K562 (cell line): Measurements from ENCODE around the gene MED16. TPM values are rescaled to one million over a fixed set of nuclear protein-coding genes. Genes with fewer than 3 reads are reported as not detected.
A peak's percentile ranks its signal among the peaks of the same experiment; 100 is the strongest.

Experiments
- CBX5 ChIP-seq: IDR thresholded peaks from 2 replicates; pipeline ENCODE4 v1.6.1; 2014; ENCODE audit warnings: low read depth, borderline replicate concordance
- ESRRA ChIP-seq: fragments of 450-650 bp; IDR thresholded peaks from 2 replicates; pipeline ENCODE4 v1.6.1; 2014; ENCODE audit warnings: low read depth, mild to moderate bottlenecking, moderate library complexity, borderline replicate concordance
- FIP1L1 ChIP-seq: fragments of 200-400 bp; formaldehyde crosslinking; IDR thresholded peaks from 2 replicates; pipeline ENCODE4 v1.6.1; 2018; ENCODE audit warnings: mild to moderate bottlenecking, low read depth, low read length; ENCODE audit not compliant: poor library complexity, severe bottlenecking
- IFI16 ChIP-seq: fragments of 250-450 bp; sonication (Bioruptor Pico); IDR thresholded peaks from 2 replicates; pipeline ENCODE4 v2.1.2; 2022; ENCODE audit warnings: mild to moderate bottlenecking, inconsistent platforms
- ILK ChIP-seq: fragments of 450-650 bp; IDR thresholded peaks from 2 replicates; pipeline ENCODE4 v1.6.1; 2016; ENCODE audit warnings: missing genetic modification characterization, low read depth, mild to moderate bottlenecking, missing compliant biosample characterization, moderate library complexity, borderline replicate concordance
- KDM2B ChIP-seq: fragments of 250-450 bp; sonication (Bioruptor Pico); IDR thresholded peaks from 2 replicates; pipeline ENCODE4 v1.8.0; 2021; ENCODE audit warnings: mild to moderate bottlenecking, moderate library complexity
- MECOM ChIP-seq: fragments of 250-450 bp; sonication (Bioruptor Pico); IDR thresholded peaks from 2 replicates; pipeline ENCODE4 v1.8.0; 2022; ENCODE audit warnings: inconsistent platforms
- MEF2A ChIP-seq: IDR thresholded peaks from 2 replicates; pipeline ENCODE4 v1.6.1; 2011; ENCODE audit warnings: low read depth, mild to moderate bottlenecking, low read length, moderate library complexity; ENCODE audit not compliant: control insufficient read depth
- MEF2D ChIP-seq: conservative IDR thresholded peaks from 2 replicates; pipeline ENCODE4 v1.6.1; 2016; ENCODE audit warnings: low read depth, missing genetic modification characterization, missing compliant biosample characterization
- NUFIP1 ChIP-seq: fragments of 450-650 bp; IDR thresholded peaks from 2 replicates; pipeline ENCODE4 v1.6.1; 2018; ENCODE audit not compliant: partially characterized antibody
- SAFB ChIP-seq: fragments of 200-400 bp; formaldehyde crosslinking; IDR thresholded peaks from 2 replicates; pipeline ENCODE4 v1.6.1; 2017; ENCODE audit warnings: low read depth, low read length, borderline replicate concordance
- SAP30 ChIP-seq: fragments of 200-600 bp; sonication (generic); IDR thresholded peaks from 2 replicates; pipeline ENCODE4 v1.6.1; 2012; ENCODE audit warnings: borderline replicate concordance, low read depth, mild to moderate bottlenecking, moderate library complexity, low read length, control low read depth, inconsistent platforms; ENCODE audit not compliant: insufficient read depth, poor library complexity, severe bottlenecking
- SIN3B ChIP-seq: fragments of 450-650 bp; IDR thresholded peaks from 2 replicates; pipeline ENCODE4 v1.6.1; 2017; ENCODE audit warnings: low read depth, mild to moderate bottlenecking, moderate library complexity
- TAF1 ChIP-seq: IDR thresholded peaks from 2 replicates; pipeline ENCODE4 v1.6.1; 2011; ENCODE audit warnings: mild to moderate bottlenecking, low read length, moderate library complexity; ENCODE audit not compliant: insufficient read depth, control insufficient read depth, severe bottlenecking; ENCODE audit errors: extremely low read depth
- TAF15 ChIP-seq: fragments of 200-400 bp; formaldehyde crosslinking; IDR thresholded peaks from 2 replicates; pipeline ENCODE4 v1.6.1; 2017; ENCODE audit warnings: mild to moderate bottlenecking, low read depth, low read length, moderate library complexity
- TBP ChIP-seq: optimal IDR thresholded peaks from 2 replicates; pipeline ENCODE3; 2011; ENCODE audit warnings: low read depth, low read length, improper control_type of control experiment
- ZNF197 ChIP-seq: fragments of 200-800 bp; sonication (Bioruptor generic); IDR thresholded peaks from 2 replicates; pipeline ENCODE4 v1.6.1; 2016; ENCODE audit warnings: low read depth, missing genetic modification characterization, missing compliant biosample characterization
- ZNF436 ChIP-seq: fragments of 250-450, 450-650 bp; sonication (Bioruptor Pico); formaldehyde crosslinking; IDR thresholded peaks from 2 replicates; pipeline ENCODE4 v1.7.0; 2020; ENCODE audit warnings: mild to moderate bottlenecking
- ZNF644 ChIP-seq: fragments of 200-800 bp; sonication (Bioruptor generic); IDR thresholded peaks from 2 replicates; pipeline ENCODE4 v1.6.1; 2016; ENCODE audit warnings: low read depth, missing genetic modification characterization, missing compliant biosample characterization
- polyA plus RNA-seq, 8 experiments: library from polyadenylated mRNA; depleted of rRNA in 4 of 8; stranded (reverse) in 5 of 8; unstranded in 3 of 8; fragments of >200 nt; fragmentation: Nextera tagmentation in 2 of 8; fragmentation: Illumina TruSeq in 1 of 8; extraction: Ambion mirVana in 2 of 8; extraction: Trizol in 1 of 8; gene quantifications; 2 replicates each; pipeline versions ENCODE4 v1.2.1 to v1.2.3, GENCODE V29; 2011 to 2014; ENCODE audit warnings: inconsistent platforms in 1 of 8, missing spikeins in 1 of 8
- total RNA-seq, 7 experiments: library from RNA; depleted of rRNA in 6 of 7; stranded (reverse); fragments of >200 nt in 6 of 7; fragmentation: Illumina TruSeq in 2 of 7; extraction: Trizol in 2 of 7; gene quantifications; 2 replicates each; pipeline versions ENCODE4 v1.2.1 to v1.2.3, GENCODE V29; 2011 to 2021; ENCODE audit warnings: low replicate concordance in 1 of 7
- TF ChIP-seq, protein P1 (sequence below), 2 experiments: IDR thresholded peaks; 2 replicates each; pipeline ENCODE4 v1.6.1; 2012; ENCODE audit warnings: improper control_type of control experiment in 2 of 2, low read depth in 2 of 2, low read length in 2 of 2, borderline replicate concordance in 1 of 2
- TF ChIP-seq, protein P2 (sequence below): fragments of 450-650 bp; conservative IDR thresholded peaks from 2 replicates; pipeline ENCODE4 v1.6.1; 2016; ENCODE audit warnings: missing genetic modification characterization, low read depth, mild to moderate bottlenecking, control low read depth, missing compliant biosample characterization
- TF ChIP-seq, protein P3 (sequence below), 2 experiments: IDR thresholded peaks; 2 replicates each; pipeline ENCODE4 v1.6.1; 2011; ENCODE audit warnings: borderline replicate concordance in 1 of 2, control low read depth in 1 of 2, low read depth in 1 of 2, low read length in 1 of 2, mild to moderate bottlenecking in 1 of 2, mixed read lengths in 1 of 2, moderate library complexity in 1 of 2; ENCODE audit not compliant: insufficient read depth in 1 of 2, insufficient read length in 1 of 2, poor library complexity in 1 of 2, severe bottlenecking in 1 of 2; ENCODE audit errors: extremely low read depth in 1 of 2

MED16 gene
- total and polyA plus RNA-seq, 9 of the 15 experiments (the other 6 are each of a cell fraction or from before 2014, with no cell fraction given), result 0.89 to 59.9 (median 8.6) TPM

DNA sequence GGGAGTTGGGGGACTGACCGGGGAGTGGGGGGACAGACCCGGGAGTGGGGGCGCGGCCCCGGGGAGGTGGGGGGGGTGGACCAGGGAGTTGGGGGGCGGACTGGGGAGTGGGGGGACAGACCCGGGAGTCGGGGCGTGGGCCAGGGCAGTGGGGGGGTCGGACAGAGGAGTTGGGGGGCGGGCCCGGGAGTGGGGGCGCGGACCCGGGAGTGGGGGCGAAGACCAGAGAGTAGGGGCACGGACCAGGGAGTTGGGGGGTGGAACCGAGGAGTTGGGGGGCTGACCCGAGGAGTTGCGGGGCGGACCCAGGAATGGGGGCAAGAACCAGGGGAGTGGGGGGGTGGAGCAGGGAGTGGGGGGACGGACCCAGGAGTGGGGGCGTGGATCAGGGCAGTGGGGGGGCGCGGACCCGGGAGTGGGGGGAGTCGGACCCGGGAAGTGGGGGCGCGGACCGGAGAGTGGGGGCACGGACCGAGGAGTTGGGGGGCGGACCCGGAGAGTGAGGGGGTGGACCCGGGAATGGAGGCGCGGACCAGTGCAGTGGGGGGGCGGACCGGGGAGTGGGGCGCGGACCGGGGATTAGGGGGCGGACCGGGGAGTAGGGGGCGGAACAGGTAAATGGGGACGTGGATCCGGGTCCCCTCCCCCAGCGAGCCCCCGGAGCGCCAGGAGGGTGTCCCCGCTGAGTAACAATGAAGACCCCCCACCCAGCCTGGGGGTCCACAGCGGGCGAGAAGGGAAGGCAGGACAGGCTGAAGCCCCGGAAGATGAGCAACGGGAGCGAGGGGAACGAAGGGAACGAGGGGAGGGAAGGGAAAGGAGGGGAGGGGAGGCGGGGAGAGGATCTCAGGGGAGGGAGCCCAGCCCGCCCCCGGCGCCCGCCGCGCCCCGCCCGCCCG lies 19.4 kb upstream of the MED16 start (continued):
- TF ChIP-seq MEF2D (tag) (no peak), MEF2A (no peak), SAFB (no peak), ZNF197 (CRISPR knock-in tag) (no peak), TBP (peak; percentile 17), SAP30 (no peak), ESRRA (no peak), NUFIP1 (no peak), ZNF644 (no peak), FIP1L1 (no peak), KDM2B (CRISPR knock-in tag) (no peak), MECOM (CRISPR knock-in tag) (no peak), TAF1 (no peak), ILK (tag) (no peak), CBX5 (no peak), TAF15 (no peak), IFI16 (CRISPR knock-in tag) (no peak), ZNF436 (CRISPR knock-in tag) (no peak), SIN3B (no peak)
- TF ChIP-seq, protein P1, sequence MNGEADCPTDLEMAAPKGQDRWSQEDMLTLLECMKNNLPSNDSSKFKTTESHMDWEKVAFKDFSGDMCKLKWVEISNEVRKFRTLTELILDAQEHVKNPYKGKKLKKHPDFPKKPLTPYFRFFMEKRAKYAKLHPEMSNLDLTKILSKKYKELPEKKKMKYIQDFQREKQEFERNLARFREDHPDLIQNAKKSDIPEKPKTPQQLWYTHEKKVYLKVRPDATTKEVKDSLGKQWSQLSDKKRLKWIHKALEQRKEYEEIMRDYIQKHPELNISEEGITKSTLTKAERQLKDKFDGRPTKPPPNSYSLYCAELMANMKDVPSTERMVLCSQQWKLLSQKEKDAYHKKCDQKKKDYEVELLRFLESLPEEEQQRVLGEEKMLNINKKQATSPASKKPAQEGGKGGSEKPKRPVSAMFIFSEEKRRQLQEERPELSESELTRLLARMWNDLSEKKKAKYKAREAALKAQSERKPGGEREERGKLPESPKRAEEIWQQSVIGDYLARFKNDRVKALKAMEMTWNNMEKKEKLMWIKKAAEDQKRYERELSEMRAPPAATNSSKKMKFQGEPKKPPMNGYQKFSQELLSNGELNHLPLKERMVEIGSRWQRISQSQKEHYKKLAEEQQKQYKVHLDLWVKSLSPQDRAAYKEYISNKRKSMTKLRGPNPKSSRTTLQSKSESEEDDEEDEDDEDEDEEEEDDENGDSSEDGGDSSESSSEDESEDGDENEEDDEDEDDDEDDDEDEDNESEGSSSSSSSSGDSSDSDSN (IDR thresholded peaks at IDR 0.05; ENCODE audit: borderline replicate concordance in 1 of 2, low read depth in 2 of 2, low read length in 2 of 2), result 0 out of 4 replicates have a peak, but pooled peaks of 1 of the 2 experiments have one; percentile 6
- TF ChIP-seq, protein P2, sequence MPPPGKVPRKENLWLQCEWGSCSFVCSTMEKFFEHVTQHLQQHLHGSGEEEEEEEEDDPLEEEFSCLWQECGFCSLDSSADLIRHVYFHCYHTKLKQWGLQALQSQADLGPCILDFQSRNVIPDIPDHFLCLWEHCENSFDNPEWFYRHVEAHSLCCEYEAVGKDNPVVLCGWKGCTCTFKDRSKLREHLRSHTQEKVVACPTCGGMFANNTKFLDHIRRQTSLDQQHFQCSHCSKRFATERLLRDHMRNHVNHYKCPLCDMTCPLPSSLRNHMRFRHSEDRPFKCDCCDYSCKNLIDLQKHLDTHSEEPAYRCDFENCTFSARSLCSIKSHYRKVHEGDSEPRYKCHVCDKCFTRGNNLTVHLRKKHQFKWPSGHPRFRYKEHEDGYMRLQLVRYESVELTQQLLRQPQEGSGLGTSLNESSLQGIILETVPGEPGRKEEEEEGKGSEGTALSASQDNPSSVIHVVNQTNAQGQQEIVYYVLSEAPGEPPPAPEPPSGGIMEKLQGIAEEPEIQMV (tag), result no peak
- TF ChIP-seq, protein P3, sequence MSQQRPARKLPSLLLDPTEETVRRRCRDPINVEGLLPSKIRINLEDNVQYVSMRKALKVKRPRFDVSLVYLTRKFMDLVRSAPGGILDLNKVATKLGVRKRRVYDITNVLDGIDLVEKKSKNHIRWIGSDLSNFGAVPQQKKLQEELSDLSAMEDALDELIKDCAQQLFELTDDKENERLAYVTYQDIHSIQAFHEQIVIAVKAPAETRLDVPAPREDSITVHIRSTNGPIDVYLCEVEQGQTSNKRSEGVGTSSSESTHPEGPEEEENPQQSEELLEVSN (IDR thresholded peaks at IDR 0.05; ENCODE audit: borderline replicate concordance in 1 of 2, extremely low read depth in 1 of 2, insufficient read depth in 1 of 2, insufficient read length in 1 of 2, low read depth in 1 of 2, low read length in 1 of 2, poor library complexity in 1 of 2, severe bottlenecking in 1 of 2), result no peak
